GM21526 (cell line): Measurements from ENCODE around the gene FAM43A.

Source experiments
- ATAC-seq: cut with Tn5 transposase; IDR thresholded peaks from one replicate; pipeline ENCODE4 v1.9.1; 2021; ENCODE audit warnings: moderate library complexity; ENCODE audit not compliant: unreplicated experiment, low FRiP score

The FAM43A gene

GRCh38 chr3:194705227-194705626 is 19.5 kb downstream of the FAM43A start:
- no peak for ATAC-seq

- ATAC-seq, result no peak
Observed at GRCh38 chr3:194705761-194706160, 20.1 kb downstream of the FAM43A start.

GRCh38 chr3:194707147-194707540 is 21.5 kb downstream of the FAM43A start:
- no peak for ATAC-seq

- no peak for ATAC-seq
Observed at GRCh38 chr3:194711286-194711685, 25.6 kb downstream of the FAM43A start.

- ATAC-seq, result no peak
Observed at GRCh38 chr3:194711913-194712312, 26.2 kb downstream of the FAM43A start.

- no peak for ATAC-seq
Observed at GRCh38 chr3:194713299-194714136, 27.8 kb downstream of the FAM43A start.

GRCh38 chr3:194714137-194714455 is 28.4 kb downstream of the FAM43A start:
- no peak for ATAC-seq

GRCh38 chr3:194714564-194714963 is 28.9 kb downstream of the FAM43A start:
- no peak for ATAC-seq

GRCh38 chr3:194715022-194715800 is 29.5 kb downstream of the FAM43A start:
- ATAC-seq, result no peak

GRCh38 chr3:194718079-194718478 is 32.4 kb downstream of the FAM43A start:
- no peak for ATAC-seq

GRCh38 chr3:194720048-194720447 is 34.4 kb downstream of the FAM43A start:
- ATAC-seq, result no peak

- ATAC-seq, result no peak
Observed at GRCh38 chr3:194723846-194724618, 38.3 kb downstream of the FAM43A start.

- no peak for ATAC-seq
Observed at GRCh38 chr3:194725346-194725745, 39.7 kb downstream of the FAM43A start.

GRCh38 chr3:194727435-194728128 is 41.9 kb downstream of the FAM43A start:
- ATAC-seq, result no peak

GRCh38 chr3:194728986-194729385 is 43.3 kb downstream of the FAM43A start:
- ATAC-seq, result no peak

- no peak for ATAC-seq
Observed at GRCh38 chr3:194730365-194730764, 44.7 kb downstream of the FAM43A start.

GRCh38 chr3:194731506-194732073 is 45.9 kb downstream of the FAM43A start:
- ATAC-seq, result no peak

GRCh38 chr3:194732617-194733016 is 46.9 kb downstream of the FAM43A start:
- ATAC-seq, result no peak

GRCh38 chr3:194736277-194736895 is 50.7 kb downstream of the FAM43A start:
- ATAC-seq, result no peak
